ENCODE results near the gene IL1RL2.

Gene IL1RL2

GRCh38 chr2:102278720-102279390, 92.0 kb downstream of the IL1RL2 start:
- TF ChIP-seq TAF1 (IDR thresholded peaks at IDR 0.05; ENCODE audit: borderline replicate concordance, low read depth, low read length) (no peak), POLR2AphosphoS5 (IDR thresholded peaks at IDR 0.05; ENCODE audit: low read depth, low read length) (no peak), POLR2A (IDR thresholded peaks at IDR 0.05; ENCODE audit: low read depth, low read length) (no peak)
- DNase-seq (ENCODE audit: insufficient read length), result no peak
- no peak for FAIRE-seq

GRCh38 chr2:102279391-102279735, 92.5 kb downstream of the IL1RL2 start:
- DNase-seq (ENCODE audit: insufficient read length) (no peak), FAIRE-seq (no peak)
- TF ChIP-seq POLR2A (IDR thresholded peaks at IDR 0.05; ENCODE audit: low read depth, low read length) (no peak), TAF1 (IDR thresholded peaks at IDR 0.05; ENCODE audit: borderline replicate concordance, low read depth, low read length) (no peak), POLR2AphosphoS5 (IDR thresholded peaks at IDR 0.05; ENCODE audit: low read depth, low read length) (no peak)

- no peak for TF ChIP-seq POLR2A (IDR thresholded peaks at IDR 0.05; ENCODE audit: low read depth, low read length)
- TF ChIP-seq TAF1 (IDR thresholded peaks at IDR 0.05; ENCODE audit: borderline replicate concordance, low read depth, low read length), result no peak
- no peak for TF ChIP-seq POLR2AphosphoS5 (IDR thresholded peaks at IDR 0.05; ENCODE audit: low read depth, low read length)
- FAIRE-seq (no peak), DNase-seq (ENCODE audit: insufficient read length) (no peak)
Measured at GRCh38 chr2:102282678-102283091, 95.9 kb downstream of the IL1RL2 start.

GRCh38 chr2:102283996-102284395, 97.2 kb downstream of the IL1RL2 start:
- FAIRE-seq, result no peak
- TF ChIP-seq POLR2A (IDR thresholded peaks at IDR 0.05; ENCODE audit: low read depth, low read length) (no peak), TAF1 (IDR thresholded peaks at IDR 0.05; ENCODE audit: borderline replicate concordance, low read depth, low read length) (no peak), POLR2AphosphoS5 (IDR thresholded peaks at IDR 0.05; ENCODE audit: low read depth, low read length) (no peak)
- DNase-seq (ENCODE audit: insufficient read length), result no peak

- TF ChIP-seq TAF1 (IDR thresholded peaks at IDR 0.05; ENCODE audit: borderline replicate concordance, low read depth, low read length) (no peak), POLR2AphosphoS5 (IDR thresholded peaks at IDR 0.05; ENCODE audit: low read depth, low read length) (no peak), POLR2A (IDR thresholded peaks at IDR 0.05; ENCODE audit: low read depth, low read length) (no peak)
- FAIRE-seq, result no peak
- DNase-seq (ENCODE audit: insufficient read length), result no peak
Measured at GRCh38 chr2:102284611-102285010, 97.8 kb downstream of the IL1RL2 start.

GRCh38 chr2:102285368-102285767, 98.5 kb downstream of the IL1RL2 start:
- no peak for FAIRE-seq
- TF ChIP-seq POLR2A (IDR thresholded peaks at IDR 0.05; ENCODE audit: low read depth, low read length) (no peak), TAF1 (IDR thresholded peaks at IDR 0.05; ENCODE audit: borderline replicate concordance, low read depth, low read length) (no peak), POLR2AphosphoS5 (IDR thresholded peaks at IDR 0.05; ENCODE audit: low read depth, low read length) (no peak)
- DNase-seq (ENCODE audit: insufficient read length), result no peak

- no peak for FAIRE-seq
- TF ChIP-seq POLR2AphosphoS5 (IDR thresholded peaks at IDR 0.05; ENCODE audit: low read depth, low read length) (no peak), POLR2A (IDR thresholded peaks at IDR 0.05; ENCODE audit: low read depth, low read length) (no peak)
- no peak for DNase-seq (ENCODE audit: insufficient read length)
Measured at GRCh38 chr2:102286041-102286440, 99.2 kb downstream of the IL1RL2 start.

- TF ChIP-seq POLR2A (IDR thresholded peaks at IDR 0.05; ENCODE audit: low read depth, low read length), result no peak
- TF ChIP-seq POLR2AphosphoS5 (IDR thresholded peaks at IDR 0.05; ENCODE audit: low read depth, low read length), result no peak
- TF ChIP-seq TAF1 (IDR thresholded peaks at IDR 0.05; ENCODE audit: borderline replicate concordance, low read depth, low read length), result no peak
- DNase-seq (ENCODE audit: insufficient read length) (no peak), FAIRE-seq (no peak)
Measured at GRCh38 chr2:102289129-102289528, 102.3 kb downstream of the IL1RL2 start.
